Mammary epithelial cell (primary cell): ENCODE results near the gene TEX14.

Experiments used
- EZH2 ChIP-seq: IDR thresholded peaks from 2 replicates; pipeline ENCODE4 v1.6.1; 2012; ENCODE audit warnings: low read length, inconsistent platforms, borderline replicate concordance
- TF ChIP-seq, protein P1 (sequence below), 2 donors: IDR thresholded peaks in 1 of 2; conservative IDR thresholded peaks in 1 of 2; 2 replicates each; pipeline ENCODE4 v1.5.1; 2011 to 2012; ENCODE audit warnings: inconsistent platforms in 2 of 2, low read length in 2 of 2, mild to moderate bottlenecking in 2 of 2, control low read depth in 1 of 2, low read depth in 1 of 2; ENCODE audit not compliant: insufficient read depth in 1 of 2; ENCODE audit errors: extremely low read depth in 1 of 2

DNA sequence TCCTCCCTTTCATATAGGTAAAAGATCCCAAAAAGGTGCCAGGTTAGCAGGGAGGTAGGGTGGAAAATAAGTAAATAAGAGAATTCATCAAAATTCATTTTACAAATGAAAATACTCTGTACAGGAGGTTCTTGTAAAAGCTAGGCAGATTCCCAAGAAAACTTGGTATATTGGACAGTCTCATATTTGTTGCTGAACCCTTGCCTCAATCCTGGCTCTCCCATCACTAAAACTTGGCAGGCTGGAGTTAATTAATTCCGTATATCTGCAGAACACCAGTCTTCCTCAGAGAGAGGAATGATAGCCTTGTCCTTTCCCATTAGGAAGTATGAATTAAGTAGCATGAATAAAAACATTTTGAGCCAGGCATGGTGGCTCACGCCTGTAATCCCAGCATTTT lies 111.2 kb downstream of the TEX14 start:
- TF ChIP-seq, protein P1, sequence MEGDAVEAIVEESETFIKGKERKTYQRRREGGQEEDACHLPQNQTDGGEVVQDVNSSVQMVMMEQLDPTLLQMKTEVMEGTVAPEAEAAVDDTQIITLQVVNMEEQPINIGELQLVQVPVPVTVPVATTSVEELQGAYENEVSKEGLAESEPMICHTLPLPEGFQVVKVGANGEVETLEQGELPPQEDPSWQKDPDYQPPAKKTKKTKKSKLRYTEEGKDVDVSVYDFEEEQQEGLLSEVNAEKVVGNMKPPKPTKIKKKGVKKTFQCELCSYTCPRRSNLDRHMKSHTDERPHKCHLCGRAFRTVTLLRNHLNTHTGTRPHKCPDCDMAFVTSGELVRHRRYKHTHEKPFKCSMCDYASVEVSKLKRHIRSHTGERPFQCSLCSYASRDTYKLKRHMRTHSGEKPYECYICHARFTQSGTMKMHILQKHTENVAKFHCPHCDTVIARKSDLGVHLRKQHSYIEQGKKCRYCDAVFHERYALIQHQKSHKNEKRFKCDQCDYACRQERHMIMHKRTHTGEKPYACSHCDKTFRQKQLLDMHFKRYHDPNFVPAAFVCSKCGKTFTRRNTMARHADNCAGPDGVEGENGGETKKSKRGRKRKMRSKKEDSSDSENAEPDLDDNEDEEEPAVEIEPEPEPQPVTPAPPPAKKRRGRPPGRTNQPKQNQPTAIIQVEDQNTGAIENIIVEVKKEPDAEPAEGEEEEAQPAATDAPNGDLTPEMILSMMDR (conservative IDR thresholded peaks at IDR 0.05 in 1 of 2, IDR thresholded peaks at IDR 0.05 in 1 of 2; ENCODE audit: extremely low read depth in 1 of 2, insufficient read depth in 1 of 2, low read depth in 1 of 2, low read length in 2 of 2) = no peak
- TF ChIP-seq EZH2 = no peak
